ENCODE results near the gene CHRDL2. TPM values are rescaled to one million over a fixed set of nuclear protein-coding genes. Genes with fewer than 3 reads are reported as not detected.

The CHRDL2 gene
- total RNA-seq, 4 donors from 2014 or later, result 0.20 TPM; not detected in 3

DNA sequence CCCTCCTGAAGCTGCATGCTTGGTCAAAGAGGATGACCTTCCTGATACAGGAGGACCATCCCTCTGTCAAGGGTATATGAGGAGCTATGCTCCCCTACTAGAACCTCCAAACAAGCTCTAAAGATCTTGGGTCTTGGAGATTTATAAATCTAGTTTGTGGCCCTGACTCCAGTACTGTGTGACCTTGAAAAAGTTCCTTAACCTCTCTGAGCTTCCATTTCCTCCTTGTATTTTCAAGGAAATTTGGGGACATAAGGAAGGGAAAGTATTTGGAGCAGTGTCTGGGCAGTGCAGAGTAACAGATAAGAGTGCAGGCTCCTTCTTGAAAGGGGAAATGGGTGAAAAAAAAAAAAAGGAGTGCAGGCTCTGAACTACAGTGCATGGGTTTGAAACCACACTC, 45.9 kb downstream of the CHRDL2 start:
- Histone ChIP-seq H3K9me3 (no peaks in the 10 kb centered on the region), H3K36me3 (no peaks in the 10 kb centered on the region), H3K27ac (no peak overlapping the region)

DNA sequence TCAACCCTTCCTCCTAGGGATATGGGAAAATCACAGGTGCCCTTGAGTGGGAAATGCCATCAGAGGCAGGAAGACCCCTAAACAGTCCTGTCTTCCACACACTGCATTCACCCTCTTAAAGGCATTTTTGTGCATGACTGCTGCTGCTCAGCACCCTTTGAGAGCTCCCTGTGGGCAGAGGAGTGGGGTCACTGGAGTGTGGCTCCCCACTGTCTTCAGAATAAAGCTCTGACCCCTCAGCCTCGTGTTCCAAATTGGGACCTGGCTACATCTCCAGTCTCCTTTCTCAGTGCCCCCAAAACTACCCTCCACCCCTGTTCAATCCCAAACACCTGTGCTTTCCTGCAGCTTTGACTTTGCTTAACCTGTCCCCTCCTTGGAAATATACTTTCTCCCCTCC, 46.6 kb downstream of the CHRDL2 start:
- Histone ChIP-seq H3K27me3 (no peaks in the 10 kb centered on the region), H3K27ac (no peak overlapping the region), H3K4me3 (no peak overlapping the region), H3K9me3 (no peaks in the 10 kb centered on the region), H3K4me1 (peaks cover 11 to 13% of the 10 kb centered on the region in 2 donors), H3K36me3 (no peaks in the 10 kb centered on the region)
- intact Hi-C loops (cut with DNase I; ENCODE audit: low total_unique reads) (loop anchor here (5.0 kb wide), 1 partner anchor 43 kb away; no protein-coding TSS in a partner anchor), in situ Hi-C loops (cut with MboI; ENCODE audit: low sequenced_read_pairs in 4 of 4) (no loop called here)
- DNase-seq, result no peak
- TF ChIP-seq CTCF (IDR thresholded peaks at IDR 0.05 in 4 of 5, conservative IDR thresholded peaks at IDR 0.05 in 1 of 5) (no peak), POLR2A (IDR thresholded peaks at IDR 0.05) (no peak)
- no peak for ATAC-seq

More for the DNA sequence above, 45.9 kb downstream of the CHRDL2 start:
- DNase-seq, result no peak
- in situ Hi-C loops (cut with MboI; ENCODE audit: low sequenced_read_pairs in 4 of 4) (no loop called here), intact Hi-C loops (cut with DNase I; ENCODE audit: low total_unique reads) (no loop called here)
- peaks cover 11 to 13% of the 10 kb centered on the region in 2 donors for H3K4me1 ChIP-seq
- no peaks in the 10 kb centered on the region for H3K27me3 ChIP-seq
- ATAC-seq, result no peak
- H3K4me3 ChIP-seq, result no peak overlapping the region
- no peak for TF ChIP-seq POLR2A (IDR thresholded peaks at IDR 0.05)
- TF ChIP-seq CTCF (IDR thresholded peaks at IDR 0.05 in 4 of 5, conservative IDR thresholded peaks at IDR 0.05 in 1 of 5), result no peak

DNA sequence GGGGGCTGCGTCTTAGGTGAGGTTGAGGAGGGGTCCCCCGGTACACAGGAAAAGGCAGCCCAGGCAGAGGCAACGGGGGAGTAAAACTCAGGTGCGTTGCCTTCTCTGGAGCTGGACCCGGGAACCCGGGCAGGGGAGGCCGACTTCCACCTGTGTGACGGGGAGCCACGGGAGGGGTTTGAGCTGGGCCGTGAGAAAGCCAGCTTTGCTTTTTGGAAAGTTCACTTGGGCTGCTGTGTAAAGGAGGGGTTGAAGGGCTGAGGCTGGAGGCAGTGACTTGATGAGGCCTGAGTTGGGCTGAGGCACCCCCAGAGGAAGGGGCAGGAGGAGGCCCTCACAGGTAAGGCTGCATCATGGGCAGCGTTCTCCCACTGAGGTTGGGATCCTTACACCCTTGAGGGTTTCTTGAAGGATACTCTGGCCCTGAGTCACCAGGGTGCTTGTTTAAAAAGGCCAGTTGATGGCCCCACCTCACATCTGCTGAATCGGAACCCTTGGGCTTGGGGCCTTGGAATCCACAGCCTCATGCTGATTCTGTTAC, 47.2 kb downstream of the CHRDL2 start:
- no peak for TF ChIP-seq POLR2A (IDR thresholded peaks at IDR 0.05)
- no peak for TF ChIP-seq CTCF (IDR thresholded peaks at IDR 0.05 in 4 of 5, conservative IDR thresholded peaks at IDR 0.05 in 1 of 5)
- Histone ChIP-seq H3K27me3 (no peaks in the 10 kb centered on the region), H3K27ac (no peak overlapping the region), H3K9me3 (no peaks in the 10 kb centered on the region), H3K36me3 (no peaks in the 10 kb centered on the region), H3K4me3 (peak overlapping the region in 2 of 4 donors; percentile 48 to 62), H3K4me1 (peaks cover 11 to 13% of the 10 kb centered on the region in 2 donors)
- intact Hi-C loops (cut with DNase I; ENCODE audit: low total_unique reads), result loop anchor here (5.0 kb wide), 1 partner anchor 43 kb away; no protein-coding TSS in a partner anchor
- ATAC-seq, result no peak
- in situ Hi-C loops (cut with MboI; ENCODE audit: low sequenced_read_pairs in 4 of 4), result no loop called here
- no peak for DNase-seq

DNA sequence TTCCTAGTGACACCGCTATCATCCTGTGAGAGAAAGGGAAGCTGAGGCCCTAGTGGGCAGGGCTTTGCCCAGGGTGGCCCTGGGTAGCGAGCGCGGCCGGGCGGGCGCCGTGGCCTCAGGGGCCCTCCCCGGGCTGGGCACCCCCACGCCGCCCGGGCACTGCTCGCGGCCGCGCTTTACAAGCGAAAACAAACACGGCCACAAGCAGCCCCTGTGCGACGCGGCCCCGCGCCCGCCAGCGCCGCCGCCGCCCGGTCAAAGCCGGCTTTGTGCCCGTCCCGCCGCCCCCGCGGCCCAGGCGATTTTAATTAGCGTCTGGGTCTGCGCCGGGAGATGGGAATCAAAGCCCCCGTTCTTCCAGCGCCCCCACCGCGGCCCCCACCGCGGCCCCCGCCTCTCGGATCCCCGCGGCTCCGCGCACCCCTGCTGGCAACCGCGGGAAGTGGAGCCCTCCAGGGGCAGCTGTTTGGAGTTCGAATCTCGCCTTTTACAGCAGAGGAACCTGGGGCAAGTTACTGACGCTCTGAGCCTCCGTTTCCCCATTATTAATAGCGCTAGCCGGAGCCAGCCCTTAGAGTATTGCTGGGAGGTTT, 47.9 kb downstream of the CHRDL2 start:
- ATAC-seq, result peak in 1 of 2 donors; percentile 32
- no peak for TF ChIP-seq POLR2A (IDR thresholded peaks at IDR 0.05)
- TF ChIP-seq CTCF (IDR thresholded peaks at IDR 0.05 in 4 of 5, conservative IDR thresholded peaks at IDR 0.05 in 1 of 5), result peak in 4 of 5 experiments; percentile 32 to 54 (median 49)
- Histone ChIP-seq H3K36me3 (no peaks in the 10 kb centered on the region), H3K27me3 (no peaks in the 10 kb centered on the region), H3K9me3 (no peaks in the 10 kb centered on the region), H3K27ac (peak overlapping the region in 2 of 4 donors; percentile 62 to 66), H3K4me3 (peak overlapping the region; percentile 44 to 65 (median 55)), H3K4me1 (peaks cover 11 to 13% of the 10 kb centered on the region in 2 donors)
- intact Hi-C loops (cut with DNase I; ENCODE audit: low total_unique reads), result loop anchor here (5.0 kb wide), 1 partner anchor 44 kb away; no protein-coding TSS in a partner anchor
- in situ Hi-C loops (cut with MboI; ENCODE audit: low sequenced_read_pairs in 4 of 4), result no loop called here
- no peak for DNase-seq

All from gastrocnemius medialis (tissue), 4 donors.